OCI-LY3 (cell line): ENCODE results near the gene DMRTA1.

Experiments
- CTCF ChIP-seq: fragments of 200-600, 300-600 bp; sonication (generic); IDR thresholded peaks from 2 replicates; pipeline ENCODE4 v1.5.1; 2014; ENCODE audit warnings: antibody characterized with exemption, low read length, low read depth
- EZH2phosphoT487 ChIP-seq: fragments of 200-600 bp; shearing (Covaris generic); IDR thresholded peaks from 2 replicates; pipeline ENCODE4 v1.6.1; 2018; ENCODE audit warnings: antibody characterized with exemption, mixed run types, low read depth

- TF ChIP-seq CTCF (no peak), EZH2phosphoT487 (no peak)
Measured at GRCh38 chr9:22425551-22425950, 21.1 kb upstream of the DMRTA1 start.
